Neural cell (in vitro differentiated cells): ENCODE measurements around the gene ERBB4. TPM values are rescaled to one million over a fixed set of nuclear protein-coding genes. Genes with fewer than 3 reads are reported as not detected.

Experiments used
- H2AFZ ChIP-seq: fragments of 200-600, 300-800 bp; sonication (generic), shearing (Covaris generic); 2 replicates; pipeline ENCODE4 v1.6.0; 2014; ENCODE audit warnings: low read depth, mild to moderate bottlenecking, antibody characterized with exemption, low read length, moderate library complexity
- H3F3A ChIP-seq: fragments of 200-600 bp; shearing (Covaris generic); 2 replicates; pipeline ENCODE4 v1.6.1; 2016; ENCODE audit warnings: mild to moderate bottlenecking, moderate library complexity, mixed read lengths, antibody characterized with exemption, low read length; ENCODE audit not compliant: insufficient read depth, poor library complexity, severe bottlenecking
- H3K27ac ChIP-seq: fragments of 200-600, 300-800 bp; sonication (generic), shearing (Covaris generic); 2 replicates; pipeline ENCODE4 v1.5.1; 2014; ENCODE audit warnings: mild to moderate bottlenecking, low read length, moderate library complexity
- H3K27me3 ChIP-seq: fragments of 300-800, 200-600 bp; sonication (generic), shearing (Covaris generic); 2 replicates; pipeline ENCODE4 v1.6.0; 2014; ENCODE audit warnings: mild to moderate bottlenecking, low read depth, low read length, moderate library complexity; ENCODE audit not compliant: insufficient read depth
- H3K36me3 ChIP-seq: fragments of 300-800, 200-600 bp; sonication (generic), shearing (Covaris generic); 2 replicates; pipeline ENCODE4 v1.5.1; 2014; ENCODE audit warnings: mild to moderate bottlenecking, antibody characterized with exemption, low read length, moderate library complexity; ENCODE audit not compliant: insufficient read depth
- H3K4me2 ChIP-seq: fragments of 300-800, 200-600 bp; sonication (generic), shearing (Covaris generic); 2 replicates; pipeline ENCODE4 v1.6.0; 2014; ENCODE audit warnings: mild to moderate bottlenecking, low read length
- H3K4me3 ChIP-seq: fragments of 300-800, 200-600 bp; sonication (generic), shearing (Covaris generic); 2 replicates; pipeline ENCODE4 v1.5.1; 2014; ENCODE audit warnings: mild to moderate bottlenecking, low read length, moderate library complexity
- H3K79me2 ChIP-seq: fragments of 200-600 bp; shearing (Covaris generic); replicated peaks from 2 replicates; pipeline ENCODE4 v1.6.0; 2014; ENCODE audit warnings: mild to moderate bottlenecking, low read length, moderate library complexity; ENCODE audit not compliant: insufficient read depth
- H3K9ac ChIP-seq: fragments of 300-800, 200-600 bp; sonication (generic), shearing (Covaris generic); 2 replicates; pipeline ENCODE4 v1.6.1; 2016; ENCODE audit warnings: mild to moderate bottlenecking, low read length, mixed read lengths
- H3K9me2 ChIP-seq: fragments of 200-600 bp; shearing (Covaris generic); 2 replicates; pipeline ENCODE4 v1.6.1; 2016; ENCODE audit warnings: mild to moderate bottlenecking, low read length, mixed read lengths; ENCODE audit not compliant: insufficient read depth
- H3K9me3 ChIP-seq: fragments of 200-600, 300-800 bp; sonication (generic), shearing (Covaris generic); 2 replicates; pipeline ENCODE4 v1.6.1; 2016; ENCODE audit warnings: mild to moderate bottlenecking, mixed run types, low read length, moderate library complexity, mixed read lengths
- H4K20me1 ChIP-seq: fragments of 200-600 bp; shearing (Covaris generic); 2 replicates; pipeline ENCODE4 v1.6.1; 2016; ENCODE audit warnings: mild to moderate bottlenecking, mixed run types; ENCODE audit not compliant: insufficient read depth
- CTCF ChIP-seq: fragments of 450-650 bp; IDR thresholded peaks from 2 replicates; pipeline ENCODE4 v1.5.1; 2014; ENCODE audit warnings: antibody characterized with exemption, mild to moderate bottlenecking, moderate library complexity; ENCODE audit not compliant: poor library complexity, severe bottlenecking
- EP300 ChIP-seq: fragments of 450-650 bp; conservative IDR thresholded peaks from 2 replicates; pipeline ENCODE4 v1.6.1; 2014; ENCODE audit warnings: antibody characterized with exemption, mild to moderate bottlenecking, moderate library complexity; ENCODE audit not compliant: poor library complexity, severe bottlenecking
- EZH2 ChIP-seq: fragments of 200-600, 300-800 bp; shearing (Covaris generic), sonication (generic); IDR thresholded peaks from 2 replicates; pipeline ENCODE4 v1.6.1; 2014; ENCODE audit warnings: antibody characterized with exemption, low read length, borderline replicate concordance, mild to moderate bottlenecking; ENCODE audit not compliant: insufficient read depth, poor library complexity, severe bottlenecking
- MXI1 ChIP-seq: fragments of 450-650 bp; conservative IDR thresholded peaks from 2 replicates; pipeline ENCODE4 v1.6.1; 2014; ENCODE audit warnings: antibody characterized with exemption, mild to moderate bottlenecking; ENCODE audit not compliant: poor library complexity, severe bottlenecking
- POLR2AphosphoS5 ChIP-seq: IDR thresholded peaks from 2 replicates; pipeline ENCODE4 v1.6.1; 2012
- RAD21 ChIP-seq: fragments of 450-650 bp; conservative IDR thresholded peaks from 2 replicates; pipeline ENCODE4 v1.6.1; 2014; ENCODE audit warnings: antibody characterized with exemption, mild to moderate bottlenecking, moderate library complexity
- REST ChIP-seq: IDR thresholded peaks from 2 replicates; pipeline ENCODE4 v1.6.1; 2012; ENCODE audit warnings: borderline replicate concordance
- SMC3 ChIP-seq: fragments of 450-650 bp; conservative IDR thresholded peaks from 2 replicates; pipeline ENCODE4 v1.6.1; 2014; ENCODE audit warnings: antibody characterized with exemption, mild to moderate bottlenecking, moderate library complexity; ENCODE audit not compliant: poor library complexity
- TAF1 ChIP-seq: IDR thresholded peaks from 2 replicates; pipeline ENCODE4 v1.6.1; 2012; ENCODE audit warnings: low read depth
- polyA plus RNA-seq: library from polyadenylated mRNA; depleted of rRNA; stranded (reverse); fragments of >200 nt; gene quantifications from 2 replicates; pipeline ENCODE4 v1.2.3, GENCODE V29; 2014

The ERBB4 gene
- polyA plus RNA-seq, 1 donor from 2014 or later: 0.69 TPM

GRCh38 chr2:212173756-212174510 lies 364.7 kb downstream of the ERBB4 start:
- no peak overlapping the region for H2AFZ ChIP-seq
- no peaks in the 10 kb centered on the region for H4K20me1 ChIP-seq
- H3K9ac ChIP-seq: no peak overlapping the region
- no peak overlapping the region for H3K4me2 ChIP-seq
- H3K27me3 ChIP-seq: no peaks in the 10 kb centered on the region
- no peak overlapping the region for H3K4me3 ChIP-seq
- no peaks in the 10 kb centered on the region for H3K79me2 ChIP-seq
- no peak overlapping the region for H3K27ac ChIP-seq
- no peak for TF ChIP-seq POLR2AphosphoS5
- no peak for TF ChIP-seq TAF1
- no peak for TF ChIP-seq CTCF
- TF ChIP-seq RAD21: no peak
- TF ChIP-seq SMC3: no peak
- TF ChIP-seq REST: no peak
- no peak for TF ChIP-seq EP300
- no peak for TF ChIP-seq MXI1
- no peak for TF ChIP-seq EZH2
- H3K36me3 ChIP-seq: no peaks in the 10 kb centered on the region
- no peaks in the 10 kb centered on the region for H3K9me3 ChIP-seq
- no peaks in the 10 kb centered on the region for H3F3A ChIP-seq
- H3K9me2 ChIP-seq: no peaks in the 10 kb centered on the region

- H3K4me2 ChIP-seq: no peak overlapping the region
- no peaks in the 10 kb centered on the region for H3K36me3 ChIP-seq
- H3K9ac ChIP-seq: no peak overlapping the region
- H3K9me2 ChIP-seq: no peaks in the 10 kb centered on the region
- no peak overlapping the region for H3K27ac ChIP-seq
- H2AFZ ChIP-seq: no peak overlapping the region
- H3F3A ChIP-seq: no peaks in the 10 kb centered on the region
- no peaks in the 10 kb centered on the region for H3K79me2 ChIP-seq
- no peak overlapping the region for H3K4me3 ChIP-seq
- no peak for TF ChIP-seq REST
- TF ChIP-seq TAF1: no peak
- no peak for TF ChIP-seq EP300
- H3K9me3 ChIP-seq: no peaks in the 10 kb centered on the region
- H4K20me1 ChIP-seq: no peaks in the 10 kb centered on the region
- H3K27me3 ChIP-seq: no peaks in the 10 kb centered on the region
These were observed 365.3 kb downstream of the ERBB4 start for GRCh38 chr2:212173331-212173730.
